GM21825 (cell line): ENCODE data around the gene ADAM29.
"Not testable (repeated sequence)": the region's sequence is repeated elsewhere in the genome, so short reads cannot be mapped to it uniquely, and the experiment has no call there.

ENCODE experiments used
- ATAC-seq: cut with Tn5 transposase; IDR thresholded peaks from one replicate; pipeline ENCODE4 v1.9.1; 2021; ENCODE audit warnings: mild to moderate bottlenecking, moderate library complexity; ENCODE audit not compliant: unreplicated experiment

ADAM29 gene

GRCh38 chr4:174946246-174946645 is 28.1 kb downstream of the ADAM29 start:
- no peak for ATAC-seq

DNA sequence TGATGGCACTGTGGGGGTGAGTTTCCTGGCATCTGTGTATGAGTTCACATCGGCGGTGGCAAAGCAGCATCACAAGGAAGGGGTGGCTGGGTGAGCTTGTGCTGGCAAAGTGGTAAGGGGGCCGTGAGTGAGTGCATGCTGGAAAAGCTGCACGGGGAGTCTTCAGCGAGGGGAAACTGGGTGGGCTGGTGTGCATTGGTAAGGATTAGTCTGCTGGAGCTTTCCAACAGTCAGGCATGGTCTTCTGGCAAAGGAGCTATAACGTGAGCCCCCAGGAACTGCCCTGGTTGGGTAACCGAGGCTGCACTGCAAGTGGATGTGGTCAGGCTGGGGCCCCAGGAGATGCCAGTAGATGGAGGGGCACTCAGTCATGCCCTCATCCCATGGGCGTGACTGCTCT is 30.7 kb downstream of the ADAM29 start:
- ATAC-seq = no peak

GRCh38 chr4:174972911-174973310 is 54.8 kb downstream of the ADAM29 start:
- no peak for ATAC-seq

DNA sequence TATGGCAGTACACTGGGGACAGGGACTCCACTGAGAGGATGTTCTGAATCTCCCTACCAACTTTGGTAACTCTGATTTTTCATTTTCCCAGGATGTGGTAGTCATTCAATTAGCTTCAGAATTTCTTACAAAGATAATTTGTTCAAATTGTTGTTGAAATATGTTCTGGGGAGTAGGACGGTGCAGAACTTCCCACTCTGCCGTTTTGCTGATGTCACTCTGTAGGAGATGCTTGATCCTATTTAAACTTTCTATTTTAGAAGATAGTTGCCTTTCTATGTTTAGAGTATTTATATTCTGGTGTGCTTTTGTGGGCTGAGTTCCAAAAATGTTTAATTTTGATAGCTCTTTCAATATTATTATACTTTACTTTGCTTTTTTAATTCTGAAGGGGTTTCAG is 55.2 kb downstream of the ADAM29 start:
- ATAC-seq = no peak

DNA sequence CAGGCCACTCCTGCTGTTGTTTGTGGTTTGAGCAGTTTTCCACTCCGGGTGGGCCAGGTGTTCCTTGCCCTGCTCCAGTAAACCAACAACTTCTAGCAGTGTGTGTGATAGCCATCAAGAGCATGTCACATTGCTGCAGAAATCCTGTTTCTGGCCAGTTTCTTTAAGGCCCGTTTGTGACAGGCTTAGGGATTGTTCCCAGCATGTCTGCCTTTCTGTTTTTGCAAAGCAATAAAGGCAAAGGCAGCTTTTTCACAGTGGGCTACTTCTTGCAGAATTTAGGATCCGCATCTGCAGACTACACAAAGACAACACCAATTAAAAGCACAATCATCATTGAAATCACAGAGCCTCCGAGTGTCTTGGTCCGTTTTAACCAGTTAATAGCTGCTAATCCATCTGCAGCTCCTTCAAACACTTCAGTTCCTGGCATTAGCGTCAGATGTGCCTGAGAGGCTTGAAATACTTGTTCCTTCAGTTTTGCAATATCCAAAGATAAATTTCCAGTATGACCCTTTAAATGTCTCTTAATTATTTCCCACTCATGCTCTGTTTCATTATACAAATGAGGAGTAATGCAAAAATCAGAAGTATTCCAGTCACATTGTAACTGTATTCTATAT is 65.1 kb downstream of the ADAM29 start:
- ATAC-seq = no peak

DNA sequence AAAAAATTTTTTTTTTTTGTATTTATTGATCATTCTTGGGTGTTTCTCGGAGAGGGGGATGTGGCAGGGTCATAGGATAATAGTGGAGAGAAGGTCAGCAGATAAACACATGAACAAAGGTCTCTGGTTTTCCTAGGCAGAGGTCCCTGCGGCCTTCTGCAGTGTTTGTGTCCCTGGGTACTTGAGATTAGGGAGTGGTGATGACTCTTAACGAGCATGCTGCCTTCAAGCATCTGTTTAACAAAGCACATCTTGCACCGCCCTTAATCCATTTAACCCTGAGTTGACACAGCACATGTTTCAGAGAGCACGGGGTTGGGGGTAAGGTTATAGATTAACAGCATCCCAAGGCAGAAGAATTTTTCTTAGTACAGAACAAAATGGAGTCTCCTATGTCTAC is 65.7 kb downstream of the ADAM29 start:
- not testable (repeated sequence) for ATAC-seq

- ATAC-seq = no peak
Observed at GRCh38 chr4:174989791-174990190, 71.6 kb downstream of the ADAM29 start.

- no peak for ATAC-seq
Observed at GRCh38 chr4:174993916-174994315, 75.8 kb downstream of the ADAM29 start.

DNA sequence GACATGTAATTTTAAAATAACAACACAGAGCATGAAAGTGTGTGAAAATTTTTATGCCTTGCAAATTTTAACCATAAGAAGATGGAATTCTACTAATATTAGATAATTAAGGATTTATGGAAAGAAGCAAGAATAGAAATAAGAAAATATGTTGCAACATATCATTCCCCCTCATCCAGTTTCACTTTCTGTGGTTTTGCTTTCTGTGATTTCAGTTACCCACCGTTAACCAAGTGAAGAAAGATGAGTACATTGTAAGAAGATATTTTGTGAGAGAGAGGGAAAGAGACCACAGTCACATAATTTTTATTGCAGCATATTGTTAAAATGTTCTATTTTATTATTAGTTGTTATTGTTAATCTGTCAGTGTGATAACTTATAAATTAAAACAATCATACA is 77.9 kb downstream of the ADAM29 start:
- no peak for ATAC-seq

DNA sequence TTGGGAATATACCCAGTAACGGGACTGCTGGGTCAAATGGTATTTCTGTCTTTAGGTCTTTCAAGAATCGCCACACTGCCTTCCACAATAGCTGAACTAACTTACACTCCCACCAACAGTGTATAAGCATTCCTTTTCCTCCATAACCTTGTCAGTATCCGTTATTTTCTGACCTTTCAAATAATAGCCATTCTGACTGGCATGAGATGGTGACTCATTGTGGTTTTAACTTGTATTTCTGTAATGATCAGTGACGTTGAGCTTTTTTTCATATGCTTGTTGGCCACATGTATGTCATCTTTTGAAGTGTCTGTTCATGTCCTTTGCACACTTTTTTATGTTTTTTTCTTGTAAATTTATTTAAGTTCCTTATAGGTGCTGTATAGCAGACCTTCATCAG is 81.2 kb downstream of the ADAM29 start:
- no peak for ATAC-seq

- ATAC-seq = no peak
Observed at GRCh38 chr4:175017751-175018150, 99.6 kb downstream of the ADAM29 start.

GRCh38 chr4:175019447-175019846 is 101.3 kb downstream of the ADAM29 start:
- not testable (repeated sequence) for ATAC-seq
